ENCODE results near the gene PPFIA2.

The PPFIA2 gene

DNA sequence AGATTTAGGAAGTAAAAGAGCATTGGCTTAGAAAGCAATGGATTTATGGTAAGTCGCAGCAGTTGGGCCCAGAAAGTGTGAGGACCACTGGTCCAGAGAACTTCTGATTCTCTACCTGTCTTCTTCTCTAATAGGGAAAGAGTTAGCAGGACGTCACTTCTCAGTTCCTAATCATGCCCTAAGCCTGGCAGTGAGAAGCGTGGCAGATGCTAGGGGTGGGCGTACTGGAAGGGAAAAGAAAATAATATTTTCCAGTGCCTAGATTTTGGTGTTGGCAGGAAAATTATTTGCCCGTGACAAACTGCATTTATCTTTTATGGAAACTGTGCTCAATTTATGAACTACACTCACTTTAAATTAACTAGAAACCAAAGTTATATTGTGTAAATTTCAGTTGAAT lies 212.3 kb downstream of the PPFIA2 start:
- DNase-seq (ENCODE audit: low read depth): no peak

GRCh38 chr12:81543621-81544139 lies 215.5 kb downstream of the PPFIA2 start:
- DNase-seq (ENCODE audit: low read depth): no peak

- no peak for DNase-seq (ENCODE audit: low read depth)
These were observed 216.8 kb downstream of the PPFIA2 start for GRCh38 chr12:81542065-81543010.

DNA sequence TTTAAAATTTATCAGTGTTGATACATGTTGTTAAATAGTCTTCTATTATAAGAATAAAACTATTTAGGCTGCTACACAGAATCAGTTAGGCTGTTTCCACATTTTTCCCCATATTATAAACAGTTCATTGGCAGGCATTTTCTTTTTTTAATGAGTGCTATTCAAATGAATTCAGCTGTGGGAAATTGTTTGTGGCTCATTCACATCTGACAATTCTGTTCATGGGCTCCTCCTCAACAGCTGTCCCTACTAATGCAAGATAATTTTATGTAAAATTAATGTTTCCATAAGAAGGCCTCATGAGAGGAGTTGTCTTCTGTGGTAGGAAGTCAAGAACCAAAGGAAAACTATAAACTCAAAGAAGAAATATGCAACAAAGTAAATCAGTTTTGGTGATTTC lies 218.0 kb downstream of the PPFIA2 start:
- no peak for DNase-seq (ENCODE audit: low read depth)

DNA sequence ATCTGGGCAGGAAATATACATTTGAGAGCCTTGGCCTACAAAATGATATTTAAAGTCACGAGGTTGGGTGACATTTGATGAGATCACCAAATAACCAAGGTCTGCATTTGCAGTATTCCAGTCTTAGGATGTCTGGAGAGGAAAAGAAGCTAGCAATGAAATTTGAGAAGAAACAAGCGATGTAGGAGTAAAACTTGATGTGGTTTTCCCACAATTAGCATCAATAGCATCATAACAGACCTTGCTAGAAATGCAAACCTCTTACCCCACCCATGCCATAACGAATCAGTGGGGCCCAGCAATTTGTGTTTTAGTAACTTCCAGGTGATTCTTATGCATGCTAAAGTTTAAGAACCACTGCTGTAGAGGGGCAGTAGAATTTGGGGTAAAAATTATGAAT lies 219.9 kb downstream of the PPFIA2 start:
- DNase-seq (ENCODE audit: low read depth): no peak

DNA sequence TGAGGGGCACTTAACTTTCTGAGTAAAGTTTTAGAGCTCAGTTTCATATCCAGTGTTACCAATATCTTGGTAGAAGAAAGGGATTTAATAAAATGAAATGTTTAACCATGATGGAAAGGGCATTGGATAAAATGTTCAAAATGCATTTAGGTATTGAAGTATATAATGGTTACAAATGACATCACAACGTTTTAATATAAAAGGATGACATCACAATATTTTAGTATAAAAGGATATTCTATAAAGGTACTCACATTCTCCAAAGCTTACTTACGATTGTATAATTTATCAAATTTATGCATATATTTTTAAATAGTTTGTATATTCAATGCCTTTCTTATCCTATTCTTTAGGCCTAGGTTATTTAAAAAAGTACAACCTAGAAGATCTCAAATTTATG lies 226.1 kb downstream of the PPFIA2 start:
- no peak for DNase-seq (ENCODE audit: low read depth)

- DNase-seq (ENCODE audit: low read depth): no peak
These were observed 228.8 kb downstream of the PPFIA2 start for GRCh38 chr12:81530352-81530751.

DNA sequence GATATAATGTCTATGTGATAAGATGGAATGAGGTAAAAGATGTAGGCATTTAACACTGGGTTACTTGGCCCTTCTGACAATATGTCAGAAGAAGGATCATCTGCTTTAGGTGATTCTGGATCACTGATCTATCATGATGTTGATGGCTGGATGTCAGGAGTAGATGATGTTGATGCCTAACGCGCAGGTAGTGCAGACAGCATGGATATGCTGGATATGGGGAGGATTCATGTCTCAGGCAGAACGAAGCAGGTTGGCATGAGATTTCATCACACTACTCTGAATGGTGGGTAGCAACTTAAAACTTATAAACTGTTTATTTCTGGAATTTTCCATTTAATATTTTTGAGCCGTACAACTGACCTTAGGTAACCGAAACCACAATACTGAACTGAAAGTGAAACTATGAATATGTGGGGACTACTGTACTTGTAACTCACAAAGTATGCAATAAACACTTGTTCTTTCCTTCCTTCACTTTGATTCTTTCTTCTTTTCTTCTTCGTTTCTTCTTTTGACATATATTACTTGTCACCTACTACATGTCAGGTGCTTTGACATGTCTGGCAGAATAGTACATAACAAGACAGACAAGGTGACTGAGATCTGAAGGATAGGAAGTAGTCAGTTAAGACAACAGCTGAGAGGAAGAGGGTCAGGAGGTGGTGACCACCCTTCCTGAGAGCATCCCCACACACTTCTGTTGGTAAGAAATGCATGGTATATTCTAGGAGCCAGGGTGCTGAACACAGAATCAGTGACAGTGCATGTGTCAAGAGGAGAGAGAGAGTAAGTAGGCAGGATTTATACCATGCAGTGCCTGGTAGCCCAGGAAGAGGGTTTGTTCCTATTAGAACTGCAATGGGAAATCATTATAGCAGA lies 238.8 kb downstream of the PPFIA2 start:
- no peak for DNase-seq (ENCODE audit: low read depth)

- no peak for DNase-seq (ENCODE audit: low read depth)
These were observed 240.5 kb downstream of the PPFIA2 start for GRCh38 chr12:81518638-81519037.

GRCh38 chr12:81517296-81517695 lies 241.9 kb downstream of the PPFIA2 start:
- no peak for DNase-seq (ENCODE audit: low read depth)

GRCh38 chr12:81502912-81503695 lies 256.0 kb downstream of the PPFIA2 start:
- DNase-seq (ENCODE audit: low read depth): no peak

DNA sequence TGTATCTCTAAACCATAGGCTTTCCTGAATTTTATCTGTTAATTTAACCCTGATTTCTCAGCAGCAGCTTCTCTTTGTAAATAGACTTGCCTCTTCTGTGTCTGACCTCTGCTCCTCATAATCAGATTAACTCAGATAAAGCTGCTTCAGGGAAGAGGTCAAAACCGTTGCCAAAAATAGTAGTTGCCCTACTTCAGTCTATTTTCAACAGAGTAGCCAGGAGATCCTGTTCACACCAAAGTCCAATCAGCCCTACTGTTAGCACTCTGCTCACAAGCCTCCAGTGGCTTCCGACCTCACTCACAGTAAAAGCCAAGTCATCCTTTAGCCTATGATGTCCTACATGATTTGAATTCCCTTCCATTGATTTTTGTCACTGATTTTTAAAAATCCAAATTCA lies 258.4 kb downstream of the PPFIA2 start:
- no peak for DNase-seq (ENCODE audit: low read depth)

- DNase-seq (ENCODE audit: low read depth): no peak
These were observed 259.3 kb downstream of the PPFIA2 start for GRCh38 chr12:81499809-81500208.

- DNase-seq (ENCODE audit: low read depth): no peak
These were observed 266.9 kb downstream of the PPFIA2 start for GRCh38 chr12:81492131-81492720.

GRCh38 chr12:81472934-81473333 lies 286.2 kb downstream of the PPFIA2 start:
- DNase-seq (ENCODE audit: low read depth): no peak

- DNase-seq (ENCODE audit: low read depth): no peak
These were observed 288.2 kb downstream of the PPFIA2 start for GRCh38 chr12:81470923-81471322.

DNA sequence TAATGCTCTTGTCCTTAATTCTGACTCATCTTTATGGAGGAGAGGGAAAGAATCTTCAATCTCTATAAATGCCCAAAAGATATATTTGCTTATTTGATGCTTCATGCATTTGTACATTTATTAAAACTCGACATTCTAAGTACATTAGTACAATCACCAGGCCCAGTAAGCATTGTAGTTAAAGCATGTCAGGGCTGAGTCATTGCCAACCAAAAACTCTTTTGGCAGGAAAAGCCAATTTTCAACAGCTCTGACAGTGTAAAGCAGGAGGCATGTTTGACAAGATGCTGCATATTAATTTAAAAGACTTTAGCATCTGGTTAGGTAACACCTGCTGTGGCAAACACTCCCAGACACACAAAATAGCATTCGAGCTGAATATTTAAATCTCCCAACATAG lies 290.9 kb downstream of the PPFIA2 start:
- no peak for DNase-seq (ENCODE audit: low read depth)

GRCh38 chr12:81465876-81466275 lies 293.3 kb downstream of the PPFIA2 start:
- no peak for DNase-seq (ENCODE audit: low read depth)

GRCh38 chr12:81465191-81465590 lies 294.0 kb downstream of the PPFIA2 start:
- DNase-seq (ENCODE audit: low read depth): no peak

GRCh38 chr12:81461163-81461562 lies 298.0 kb downstream of the PPFIA2 start:
- no peak for DNase-seq (ENCODE audit: low read depth)

GRCh38 chr12:81450920-81451739 lies 308.0 kb downstream of the PPFIA2 start:
- DNase-seq (ENCODE audit: low read depth): no peak
